Thyroid gland (tissue), 4 donors: ENCODE data around the gene OR2AT4. TPM values are rescaled to one million over a fixed set of nuclear protein-coding genes. Genes with fewer than 3 reads are reported as not detected.
"Not testable (repeated sequence)": the region's sequence is repeated elsewhere in the genome, so short reads cannot be mapped to it uniquely, and the experiment has no call there.

Source experiments
- DNase-seq, 2 donors: peaks; one replicate each; pipeline ENCODE4 v3.0.0-alpha.2; 2019
- H3K27ac ChIP-seq, 3 donors: fragments of 200-600 bp; sonication (generic); 1 replicate in 2 of 3; 2 replicates in 1 of 3; pipeline ENCODE4 v1.5.1; 2016 to 2019; ENCODE audit warnings: mild to moderate bottlenecking in 1 of 3, moderate library complexity in 1 of 3
- H3K27me3 ChIP-seq: fragments of 200-600 bp; sonication (generic); one replicate; pipeline ENCODE4 v1.5.1; 2019
- H3K36me3 ChIP-seq, 2 donors: fragments of 200-600 bp; sonication (generic); one replicate each; pipeline ENCODE4 v1.5.1; 2016 to 2019
- H3K4me1 ChIP-seq, 2 donors: fragments of 200-600 bp; sonication (generic); one replicate each; pipeline ENCODE4 v1.5.1; 2017 to 2019
- H3K4me3 ChIP-seq, 3 donors: fragments of 200-600 bp; sonication (generic); replicated peaks in 1 of 3; 1 replicate in 2 of 3; 2 replicates in 1 of 3; pipeline ENCODE4 v1.5.1; 2016; ENCODE audit warnings: mild to moderate bottlenecking in 1 of 3
- H3K9me3 ChIP-seq: fragments of 200-600 bp; sonication (generic); one replicate; pipeline ENCODE4 v1.5.1; 2017
- CTCF ChIP-seq, 6 experiments: fragments of 200-600 bp in 3 of 6; fragments of 450-650 bp in 3 of 6; sonication (generic) in 3 of 6; IDR thresholded peaks; one replicate each; pipeline ENCODE4 v1.5.1; 2016 to 2019; ENCODE audit warnings: antibody characterized with exemption in 6 of 6, mild to moderate bottlenecking in 2 of 6, inconsistent platforms in 1 of 6, moderate library complexity in 1 of 6
- POLR2A ChIP-seq, 2 donors: fragments of 450-650 bp; IDR thresholded peaks; one replicate each; pipeline ENCODE4 v1.6.1; 2017; ENCODE audit warnings: antibody characterized with exemption in 2 of 2, mild to moderate bottlenecking in 2 of 2, moderate library complexity in 1 of 2
- WGBS, 2 donors: methylation state at CpG; one replicate each; pipeline ENCODE4 v1.1.5; 2017; 5-methylcytosine and 5-hydroxymethylcytosine counted together
- intact Hi-C: fragments of 100-400 bp; cut with DNase I; formaldehyde crosslinking; loops from one replicate; pipeline ENCODE4 v1.15.1; 2023
- total RNA-seq, 4 donors: library from RNA; depleted of rRNA; stranded (reverse); fragments of >200 nt; gene quantifications; one replicate each; pipeline ENCODE4 v1.2.3, GENCODE V29; 2016

The OR2AT4 gene
- total RNA-seq, 4 donors from 2014 or later, result not detected

DNA sequence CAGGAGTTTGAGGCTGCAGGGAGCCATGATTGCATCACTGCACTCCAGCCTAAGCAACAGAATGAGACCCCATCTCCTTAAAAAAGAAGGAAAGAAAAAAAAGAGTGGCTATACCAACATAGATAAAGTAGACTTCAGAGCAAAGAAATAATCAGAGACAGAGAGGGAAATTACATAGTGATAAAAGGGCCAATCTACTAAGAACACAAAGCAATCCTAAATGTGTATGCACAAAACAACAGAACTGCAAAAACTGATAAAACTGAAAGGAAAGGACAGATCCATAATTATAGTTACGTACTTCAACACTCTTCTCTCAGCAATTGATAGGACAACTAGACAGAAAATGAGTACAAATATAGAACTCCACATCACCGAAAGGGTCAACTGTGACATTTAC, 17.8 kb upstream of the OR2AT4 start:
- H3K27ac ChIP-seq, result no peak overlapping the region
- DNase-seq, result no peak
- TF ChIP-seq CTCF (IDR thresholded peaks at IDR 0.05) (no peak), POLR2A (IDR thresholded peaks at IDR 0.05) (no peak)
- WGBS, 2 donors, result 95 to 96% methylated on average over 2 of the region's 2 CpGs
- intact Hi-C loops, result no loop called here
- H3K4me3 ChIP-seq, result no peak overlapping the region
- no peaks in the 10 kb centered on the region for H3K9me3 ChIP-seq
- no peaks in the 10 kb centered on the region for H3K4me1 ChIP-seq
- H3K36me3 ChIP-seq, result no peaks in the 10 kb centered on the region
- no peaks in the 10 kb centered on the region for H3K27me3 ChIP-seq

GRCh38 chr11:75113030-75113429, 16.4 kb upstream of the OR2AT4 start:
- no peaks in the 10 kb centered on the region for H3K4me1 ChIP-seq
- H3K4me3 ChIP-seq, result no peak overlapping the region
- TF ChIP-seq POLR2A (IDR thresholded peaks at IDR 0.05) (no peak), CTCF (IDR thresholded peaks at IDR 0.05) (no peak)
- H3K9me3 ChIP-seq, result no peaks in the 10 kb centered on the region
- H3K36me3 ChIP-seq, result no peaks in the 10 kb centered on the region
- no peaks in the 10 kb centered on the region for H3K27me3 ChIP-seq
- no peak for DNase-seq
- intact Hi-C loops, result no loop called here
- 9 to 26% methylated on average over 1 of the region's 1 CpG for WGBS, 2 donors
- H3K27ac ChIP-seq, result no peak overlapping the region

DNA sequence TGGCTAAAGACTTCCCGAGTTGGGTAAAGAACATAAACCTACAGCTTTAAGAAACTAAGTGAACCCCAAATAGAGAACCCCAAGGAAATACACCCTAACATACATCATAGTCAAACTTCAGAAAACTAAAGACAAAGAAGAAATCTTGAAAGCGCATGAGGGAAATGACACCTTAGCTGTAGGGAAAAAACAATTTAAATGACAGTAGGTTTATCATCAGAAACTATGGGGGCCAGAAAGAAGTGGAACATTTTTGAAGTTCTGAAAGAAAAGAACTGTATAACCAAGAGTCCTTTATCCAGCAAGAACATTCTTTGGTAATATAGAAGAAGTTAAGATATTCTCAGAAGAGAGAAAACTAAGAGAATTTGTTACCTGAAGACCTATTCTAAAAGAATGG, 15.5 kb upstream of the OR2AT4 start:
- H3K27ac ChIP-seq, result no peak overlapping the region
- no peaks in the 10 kb centered on the region for H3K4me1 ChIP-seq
- no peak for TF ChIP-seq CTCF (IDR thresholded peaks at IDR 0.05)
- H3K27me3 ChIP-seq, result no peaks in the 10 kb centered on the region
- H3K4me3 ChIP-seq, result no peak overlapping the region
- intact Hi-C loops, result no loop called here
- DNase-seq, result no peak
- 87 to 91% methylated on average over 2 of the region's 2 CpGs for WGBS, 2 donors
- H3K9me3 ChIP-seq, result no peaks in the 10 kb centered on the region
- H3K36me3 ChIP-seq, result no peaks in the 10 kb centered on the region

DNA sequence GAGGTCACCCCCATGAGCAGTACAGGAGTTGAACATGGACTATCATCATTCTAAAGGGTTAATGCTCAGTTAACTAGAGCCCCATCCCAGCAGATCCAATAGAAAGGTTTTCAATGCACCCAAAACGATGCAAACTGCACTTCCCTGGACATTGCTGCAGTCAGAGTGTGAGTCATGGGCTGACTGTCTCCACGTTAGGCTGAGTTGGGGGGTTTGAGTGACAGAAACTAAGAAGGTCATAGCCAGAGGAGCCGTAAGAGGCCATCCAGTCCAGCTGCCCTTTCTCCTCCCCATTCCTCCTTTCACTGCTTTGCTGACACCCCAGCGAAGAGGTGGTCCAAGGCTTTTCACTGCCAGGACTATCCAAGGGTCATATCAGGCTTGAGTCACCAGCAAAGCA, 10.5 kb upstream of the OR2AT4 start:
- no peaks in the 10 kb centered on the region for H3K36me3 ChIP-seq
- H3K27me3 ChIP-seq, result no peaks in the 10 kb centered on the region
- no peak overlapping the region for H3K4me3 ChIP-seq
- no peak overlapping the region for H3K27ac ChIP-seq
- TF ChIP-seq POLR2A (IDR thresholded peaks at IDR 0.05), result no peak
- no peak for TF ChIP-seq CTCF (IDR thresholded peaks at IDR 0.05)
- H3K9me3 ChIP-seq, result no peaks in the 10 kb centered on the region
- WGBS, 2 donors, result 54 to 64% methylated on average over 4 of the region's 4 CpGs
- no peak for DNase-seq
- intact Hi-C loops, result no loop called here
- H3K4me1 ChIP-seq, result no peaks in the 10 kb centered on the region

- intact Hi-C loops, result not testable (repeated sequence)
- WGBS, 2 donors, result 64 to 73% methylated on average over 2 of the region's 2 CpGs
Measured at GRCh38 chr11:75105967-75106681, 9.4 kb upstream of the OR2AT4 start.

More at GRCh38 chr11:75105967-75106681, 9.4 kb upstream of the OR2AT4 start:
- not testable (repeated sequence) for H3K36me3 ChIP-seq, H3K4me1 ChIP-seq, H3K9me3 ChIP-seq, H3K4me3 ChIP-seq, H3K27ac ChIP-seq, DNase-seq, H3K27me3 ChIP-seq
